Mammary epithelial cell (primary cell): Measurements from ENCODE around the gene NEGR1.

Source experiments
- EZH2 ChIP-seq: IDR thresholded peaks from 2 replicates; pipeline ENCODE4 v1.6.1; 2012; ENCODE audit warnings: low read length, inconsistent platforms, borderline replicate concordance
- TF ChIP-seq, protein P1 (sequence below), 2 donors: IDR thresholded peaks in 1 of 2; conservative IDR thresholded peaks in 1 of 2; 2 replicates each; pipeline ENCODE4 v1.5.1; 2011 to 2012; ENCODE audit warnings: inconsistent platforms in 2 of 2, low read length in 2 of 2, mild to moderate bottlenecking in 2 of 2, control low read depth in 1 of 2, low read depth in 1 of 2; ENCODE audit not compliant: insufficient read depth in 1 of 2; ENCODE audit errors: extremely low read depth in 1 of 2

DNA sequence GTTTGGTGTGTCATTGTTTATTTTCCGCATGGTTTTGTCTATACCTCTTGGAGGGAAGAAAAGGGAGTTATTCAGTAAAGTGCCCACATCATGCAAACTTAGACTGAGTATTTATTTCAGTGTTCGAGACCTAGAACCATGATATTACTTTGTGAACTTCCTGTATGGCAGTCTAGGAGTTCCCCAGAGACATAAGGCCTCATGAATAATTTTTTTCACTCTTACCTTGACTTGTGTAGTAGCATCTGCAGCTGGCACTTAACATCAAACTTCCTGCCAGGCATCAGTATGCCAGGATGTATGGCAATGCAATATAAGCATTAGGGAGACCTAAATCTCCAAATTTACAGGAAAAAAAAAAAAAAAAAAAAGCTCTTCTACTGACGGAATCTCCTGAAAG lies 287.7 kb downstream of the NEGR1 start:
- TF ChIP-seq, protein P1, sequence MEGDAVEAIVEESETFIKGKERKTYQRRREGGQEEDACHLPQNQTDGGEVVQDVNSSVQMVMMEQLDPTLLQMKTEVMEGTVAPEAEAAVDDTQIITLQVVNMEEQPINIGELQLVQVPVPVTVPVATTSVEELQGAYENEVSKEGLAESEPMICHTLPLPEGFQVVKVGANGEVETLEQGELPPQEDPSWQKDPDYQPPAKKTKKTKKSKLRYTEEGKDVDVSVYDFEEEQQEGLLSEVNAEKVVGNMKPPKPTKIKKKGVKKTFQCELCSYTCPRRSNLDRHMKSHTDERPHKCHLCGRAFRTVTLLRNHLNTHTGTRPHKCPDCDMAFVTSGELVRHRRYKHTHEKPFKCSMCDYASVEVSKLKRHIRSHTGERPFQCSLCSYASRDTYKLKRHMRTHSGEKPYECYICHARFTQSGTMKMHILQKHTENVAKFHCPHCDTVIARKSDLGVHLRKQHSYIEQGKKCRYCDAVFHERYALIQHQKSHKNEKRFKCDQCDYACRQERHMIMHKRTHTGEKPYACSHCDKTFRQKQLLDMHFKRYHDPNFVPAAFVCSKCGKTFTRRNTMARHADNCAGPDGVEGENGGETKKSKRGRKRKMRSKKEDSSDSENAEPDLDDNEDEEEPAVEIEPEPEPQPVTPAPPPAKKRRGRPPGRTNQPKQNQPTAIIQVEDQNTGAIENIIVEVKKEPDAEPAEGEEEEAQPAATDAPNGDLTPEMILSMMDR (conservative IDR thresholded peaks at IDR 0.05 in 1 of 2, IDR thresholded peaks at IDR 0.05 in 1 of 2; ENCODE audit: extremely low read depth in 1 of 2, insufficient read depth in 1 of 2, low read depth in 1 of 2, low read length in 2 of 2): no peak
- TF ChIP-seq EZH2: no peak
